HTR-8/SVneo (cell line): ENCODE data around the gene LPAR6.
A peak's percentile ranks its signal among the peaks of the same experiment; 100 is the strongest.
"Not testable (repeated sequence)": the region's sequence is repeated elsewhere in the genome, so short reads cannot be mapped to it uniquely, and the experiment has no call there.

Experiments used
- DNase-seq: peaks from one replicate; pipeline ENCODE4 v3.0.0; 2011; ENCODE audit warnings: low spot score, mixed read lengths; ENCODE audit not compliant: insufficient read length
- FAIRE-seq: peaks from 2 replicates; lab custom pipeline; 2011; peaks lifted over from hg19 to GRCh38; lab: Jason Lieb, UNC

Gene LPAR6

GRCh38 chr13:48412881-48413351, at the start of gene LPAR6:
Gene LPAR6, minus strand, starts transcription at chr13:48413113. Its CDS starts 690 bp downstream, at chr13:48412423.
- FAIRE-seq: no peak
- DNase-seq: peak; percentile 7

- DNase-seq (no peak), FAIRE-seq (no peak)
Observed at GRCh38 chr13:48457578-48458242, 44.8 kb upstream of the LPAR6 start.

GRCh38 chr13:48456546-48456945, 43.6 kb upstream of the LPAR6 start:
- DNase-seq: no peak
- FAIRE-seq: no peak

- not testable (repeated sequence) for FAIRE-seq, DNase-seq
Observed at GRCh38 chr13:48451196-48451595, 38.3 kb upstream of the LPAR6 start.

GRCh38 chr13:48449656-48450055, 36.7 kb upstream of the LPAR6 start:
- DNase-seq (no peak), FAIRE-seq (no peak)

- DNase-seq: no peak
- FAIRE-seq: no peak
Observed at GRCh38 chr13:48448959-48449614, 36.2 kb upstream of the LPAR6 start.

GRCh38 chr13:48448285-48448958, 35.5 kb upstream of the LPAR6 start:
- no peak for DNase-seq
- FAIRE-seq: no peak

GRCh38 chr13:48446464-48446863, 33.6 kb upstream of the LPAR6 start:
- no peak for FAIRE-seq
- DNase-seq: no peak

- no peak for DNase-seq
- no peak for FAIRE-seq
Observed at GRCh38 chr13:48443442-48444208, 30.7 kb upstream of the LPAR6 start.

- no peak for DNase-seq
Observed at GRCh38 chr13:48437371-48437770, 24.5 kb upstream of the LPAR6 start.

GRCh38 chr13:48436661-48437288, 23.9 kb upstream of the LPAR6 start:
- no peak for FAIRE-seq

More at GRCh38 chr13:48437371-48437770, 24.5 kb upstream of the LPAR6 start:
- FAIRE-seq: no peak

GRCh38 chr13:48434200-48434599, 21.3 kb upstream of the LPAR6 start:
- DNase-seq (no peak), FAIRE-seq (no peak)

More at GRCh38 chr13:48436661-48437288, 23.9 kb upstream of the LPAR6 start:
- DNase-seq: no peak

GRCh38 chr13:48431987-48432615, 19.2 kb upstream of the LPAR6 start:
- DNase-seq (no peak), FAIRE-seq (no peak)

GRCh38 chr13:48431431-48431830, 18.5 kb upstream of the LPAR6 start:
- no peak for FAIRE-seq

GRCh38 chr13:48429886-48430285, 17.0 kb upstream of the LPAR6 start:
- DNase-seq (no peak), FAIRE-seq (no peak)

More at GRCh38 chr13:48431431-48431830, 18.5 kb upstream of the LPAR6 start:
- no peak for DNase-seq

GRCh38 chr13:48429036-48429435, 16.1 kb upstream of the LPAR6 start:
- FAIRE-seq: no peak

GRCh38 chr13:48426755-48427298, 13.9 kb upstream of the LPAR6 start:
- not testable (repeated sequence) for DNase-seq, FAIRE-seq

More at GRCh38 chr13:48429036-48429435, 16.1 kb upstream of the LPAR6 start:
- no peak for DNase-seq

GRCh38 chr13:48426052-48426451, 13.1 kb upstream of the LPAR6 start:
- DNase-seq (no peak), FAIRE-seq (no peak)

- DNase-seq (no peak), FAIRE-seq (no peak)
Observed at GRCh38 chr13:48424212-48424611, 11.3 kb upstream of the LPAR6 start.
